Keratinocyte (primary cell): Measurements from ENCODE around the gene CCSAP. TPM values are rescaled to one million over a fixed set of nuclear protein-coding genes. Genes with fewer than 3 reads are reported as not detected.

Experiments used
- DNase-seq: peaks from one replicate; pipeline ENCODE4 v3.0.0-alpha.2; 2011; ENCODE audit warnings: low read depth, missing footprints, low spot score
- FAIRE-seq: peaks from 2 replicates; lab custom pipeline; 2011; peaks lifted over from hg19 to GRCh38; lab: Jason Lieb, UNC
- H2AFZ ChIP-seq: 2 replicates; pipeline ENCODE4 v1.6.0; 2012; ENCODE audit warnings: low read length, control low read depth, inconsistent platforms; ENCODE audit not compliant: control insufficient read depth
- H3K27ac ChIP-seq: 2 replicates; pipeline ENCODE4 v1.5.1; 2011; ENCODE audit warnings: low read length; ENCODE audit not compliant: control insufficient read depth, insufficient read depth
- H3K27me3 ChIP-seq: 3 replicates; pipeline ENCODE4 v1.6.0; 2011; ENCODE audit warnings: low read length; ENCODE audit not compliant: control insufficient read depth, insufficient read depth; ENCODE audit errors: extremely low read depth
- H3K36me3 ChIP-seq, 2 experiments: 2 replicates in 1 of 2; 3 replicates in 1 of 2; pipeline ENCODE4 v1.5.1; 2011; ENCODE audit warnings: low read length in 2 of 2, mild to moderate bottlenecking in 1 of 2; ENCODE audit not compliant: control insufficient read depth in 2 of 2, insufficient read depth in 2 of 2; ENCODE audit errors: extremely low read depth in 1 of 2
- H3K4me1 ChIP-seq: 3 replicates; pipeline ENCODE4 v1.5.1; 2011; ENCODE audit warnings: low read length; ENCODE audit not compliant: control insufficient read depth, insufficient read depth; ENCODE audit errors: extremely low read depth
- H3K4me2 ChIP-seq: 3 replicates; pipeline ENCODE4 v1.6.0; 2011; ENCODE audit warnings: low read depth, low read length; ENCODE audit not compliant: control insufficient read depth, insufficient read depth; ENCODE audit errors: extremely low read depth
- H3K4me3 ChIP-seq, 3 experiments: fragments of 200-600 bp in 1 of 3; sonication (generic) in 1 of 3; 2 replicates in 2 of 3; 3 replicates in 1 of 3; pipeline ENCODE4 v1.5.1; 2011 to 2016; ENCODE audit warnings: low read length in 3 of 3, mild to moderate bottlenecking in 3 of 3, control low read depth in 2 of 3, inconsistent platforms in 1 of 3, low read depth in 1 of 3, mixed read lengths in 1 of 3, mixed run types in 1 of 3, moderate library complexity in 1 of 3; ENCODE audit not compliant: control insufficient read depth in 2 of 3, insufficient read depth in 2 of 3; ENCODE audit errors: extremely low read depth in 1 of 3
- H3K79me2 ChIP-seq: 2 replicates; pipeline ENCODE4 v1.6.0; 2012; ENCODE audit warnings: low read length; ENCODE audit not compliant: control insufficient read depth, insufficient read depth
- H3K9ac ChIP-seq: 3 replicates; pipeline ENCODE4 v1.6.0; 2011; ENCODE audit warnings: low read length; ENCODE audit not compliant: control insufficient read depth, insufficient read depth; ENCODE audit errors: extremely low read depth
- H3K9me1 ChIP-seq: 3 replicates; pipeline ENCODE4 v1.6.0; 2011; ENCODE audit warnings: low read length; ENCODE audit not compliant: control insufficient read depth, insufficient read depth; ENCODE audit errors: extremely low read depth
- H3K9me3 ChIP-seq: 2 replicates; pipeline ENCODE4 v1.5.1; 2012; ENCODE audit warnings: low read depth, low read length; ENCODE audit not compliant: control insufficient read depth
- H4K20me1 ChIP-seq: 3 replicates; pipeline ENCODE4 v1.6.0; 2011; ENCODE audit warnings: low read length; ENCODE audit not compliant: control insufficient read depth, insufficient read depth; ENCODE audit errors: extremely low read depth
- EZH2 ChIP-seq: IDR thresholded peaks from one replicate; pipeline ENCODE4 v1.6.1; 2012; ENCODE audit warnings: inconsistent platforms, mild to moderate bottlenecking, low read length, moderate library complexity
- dilution Hi-C: fragments of 300-500 bp; cut with MboI; formaldehyde crosslinking; loops from one replicate; pipeline ENCODE4 v1.7.0; 2020; ENCODE audit warnings: low sequenced_read_pairs; ENCODE audit not compliant: extremely low pct_ligation_motif_present
- polyA plus RNA-seq, 5 experiments: library from polyadenylated mRNA; depleted of rRNA in 3 of 5; stranded (reverse) in 3 of 5; stranded (forward) in 1 of 5; unstranded in 1 of 5; fragments of >200 nt; gene quantifications; 1 replicate in 1 of 5; 2 replicates in 3 of 5; 3 replicates in 1 of 5; pipeline versions ENCODE4 v1.2.1 to v1.2.3, GENCODE V29; 2011 to 2012; ENCODE audit warnings: missing spikeins in 2 of 5, low read depth in 1 of 5, low replicate concordance in 1 of 5
- TF ChIP-seq, protein P1 (sequence below), 3 experiments: IDR thresholded peaks in 1 of 3; conservative IDR thresholded peaks in 1 of 3; optimal IDR thresholded peaks in 1 of 3; 2 replicates in 2 of 3; 3 replicates in 1 of 3; pipeline versions ENCODE3 to v1.5.1; 2011; ENCODE audit warnings: low read length in 3 of 3, mild to moderate bottlenecking in 3 of 3, moderate library complexity in 2 of 3, control low read depth in 1 of 3, inconsistent platforms in 1 of 3; ENCODE audit not compliant: insufficient read depth in 2 of 3; ENCODE audit errors: extremely low read depth in 1 of 3

CCSAP gene
- polyA plus RNA-seq, 1 donor (not counting 4 experiments of a cell fraction or from before 2014, with no cell fraction given), result 6.5 TPM

DNA sequence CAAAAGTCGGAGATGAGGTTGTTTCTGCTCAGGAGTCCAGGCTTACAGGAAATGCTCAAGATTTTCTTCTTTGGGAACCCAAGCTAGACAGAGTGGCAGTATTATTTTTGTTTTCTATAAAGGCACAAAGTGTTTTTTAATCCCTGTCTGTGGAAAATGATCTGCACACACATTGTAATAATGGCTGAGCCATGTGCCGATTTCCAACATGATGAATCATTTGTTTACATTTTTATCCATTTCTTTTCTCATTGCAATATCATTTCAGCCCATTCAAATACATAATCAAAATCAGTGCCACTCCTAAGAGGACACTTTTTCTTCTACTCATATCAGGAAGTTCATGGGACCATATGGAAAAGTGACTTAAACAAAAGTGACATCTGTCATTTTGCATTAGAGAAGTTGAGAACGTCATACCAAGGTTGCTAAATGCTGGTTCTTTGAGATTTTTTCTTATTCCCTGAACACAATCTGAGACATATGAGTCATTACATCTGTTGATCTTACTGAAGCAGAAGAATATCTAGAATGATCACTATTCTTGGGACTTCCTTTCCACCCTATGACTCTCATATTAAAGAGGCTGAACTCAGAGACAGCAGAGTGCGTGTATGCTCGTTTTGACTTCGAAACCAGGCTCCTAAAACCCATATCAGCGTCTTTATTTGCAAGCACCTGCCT lies 46.2 kb upstream of the CCSAP start:
- Histone ChIP-seq H3K79me2 (no peaks in the 10 kb centered on the region), H2AFZ (no peak overlapping the region), H3K9me3 (no peaks in the 10 kb centered on the region), H3K9me1 (no peaks in the 10 kb centered on the region), H3K27me3 (no peaks in the 10 kb centered on the region), H3K4me3 (no peak overlapping the region), H3K4me2 (no peak overlapping the region), H3K4me1 (no peaks in the 10 kb centered on the region), H3K36me3 (no peaks in the 10 kb centered on the region), H4K20me1 (no peaks in the 10 kb centered on the region), H3K9ac (no peak overlapping the region), H3K27ac (no peak overlapping the region)
- no peak for DNase-seq
- dilution Hi-C loops, result no loop called here
- TF ChIP-seq, protein P1, sequence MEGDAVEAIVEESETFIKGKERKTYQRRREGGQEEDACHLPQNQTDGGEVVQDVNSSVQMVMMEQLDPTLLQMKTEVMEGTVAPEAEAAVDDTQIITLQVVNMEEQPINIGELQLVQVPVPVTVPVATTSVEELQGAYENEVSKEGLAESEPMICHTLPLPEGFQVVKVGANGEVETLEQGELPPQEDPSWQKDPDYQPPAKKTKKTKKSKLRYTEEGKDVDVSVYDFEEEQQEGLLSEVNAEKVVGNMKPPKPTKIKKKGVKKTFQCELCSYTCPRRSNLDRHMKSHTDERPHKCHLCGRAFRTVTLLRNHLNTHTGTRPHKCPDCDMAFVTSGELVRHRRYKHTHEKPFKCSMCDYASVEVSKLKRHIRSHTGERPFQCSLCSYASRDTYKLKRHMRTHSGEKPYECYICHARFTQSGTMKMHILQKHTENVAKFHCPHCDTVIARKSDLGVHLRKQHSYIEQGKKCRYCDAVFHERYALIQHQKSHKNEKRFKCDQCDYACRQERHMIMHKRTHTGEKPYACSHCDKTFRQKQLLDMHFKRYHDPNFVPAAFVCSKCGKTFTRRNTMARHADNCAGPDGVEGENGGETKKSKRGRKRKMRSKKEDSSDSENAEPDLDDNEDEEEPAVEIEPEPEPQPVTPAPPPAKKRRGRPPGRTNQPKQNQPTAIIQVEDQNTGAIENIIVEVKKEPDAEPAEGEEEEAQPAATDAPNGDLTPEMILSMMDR (optimal IDR thresholded peaks at IDR 0.05 in 1 of 3, IDR thresholded peaks at IDR 0.05 in 1 of 3, conservative IDR thresholded peaks at IDR 0.05 in 1 of 3; ENCODE audit: extremely low read depth in 1 of 3, insufficient read depth in 2 of 3, low read length in 3 of 3), result no peak
- TF ChIP-seq EZH2, result no peak
- FAIRE-seq, result no peak

DNA sequence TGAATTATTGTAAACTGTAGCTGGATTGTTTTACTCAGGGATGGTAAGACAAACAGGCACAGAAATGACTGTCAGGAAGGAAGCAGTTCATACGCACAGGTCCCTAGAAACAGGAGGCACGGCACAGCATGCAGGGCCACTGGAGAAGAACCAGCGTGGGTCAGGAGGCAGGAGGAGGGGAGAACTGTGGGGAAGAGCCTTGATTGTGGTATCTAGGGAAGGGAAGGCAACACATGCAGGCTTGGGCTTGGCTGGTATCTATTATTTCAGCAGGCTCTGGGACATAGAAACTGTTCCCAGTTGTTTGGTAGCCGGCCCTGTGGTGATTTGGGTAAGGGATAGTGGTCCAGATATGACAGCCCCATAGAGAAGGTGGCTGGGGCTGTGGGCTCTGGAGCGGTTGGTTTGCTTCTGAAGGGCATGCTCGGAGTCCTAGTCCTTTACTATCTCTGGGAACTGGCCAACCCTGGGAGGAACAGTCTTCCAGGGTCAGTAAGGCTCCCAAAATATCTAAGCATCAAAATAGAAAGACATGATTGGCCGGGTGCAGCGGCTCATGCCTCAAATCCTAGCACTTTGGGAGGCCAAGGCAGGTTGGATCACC lies 43.1 kb upstream of the CCSAP start:
- no peak for FAIRE-seq
- TF ChIP-seq EZH2, result no peak
- TF ChIP-seq, protein P1 (optimal IDR thresholded peaks at IDR 0.05 in 1 of 3, IDR thresholded peaks at IDR 0.05 in 1 of 3, conservative IDR thresholded peaks at IDR 0.05 in 1 of 3; ENCODE audit: extremely low read depth in 1 of 3, insufficient read depth in 2 of 3, low read length in 3 of 3), result no peak
- H3K9me1 ChIP-seq, result no peaks in the 10 kb centered on the region
- no peak overlapping the region for H3K4me3 ChIP-seq
- DNase-seq, result no peak
- no peak overlapping the region for H3K4me2 ChIP-seq
- no peaks in the 10 kb centered on the region for H3K79me2 ChIP-seq
- H3K27me3 ChIP-seq, result no peaks in the 10 kb centered on the region
- no peaks in the 10 kb centered on the region for H3K36me3 ChIP-seq
- no peak overlapping the region for H2AFZ ChIP-seq
- H3K9me3 ChIP-seq, result no peaks in the 10 kb centered on the region
- no peaks in the 10 kb centered on the region for H3K4me1 ChIP-seq
- no peak overlapping the region for H3K27ac ChIP-seq
- H3K9ac ChIP-seq, result no peak overlapping the region
- no peaks in the 10 kb centered on the region for H4K20me1 ChIP-seq
- dilution Hi-C loops, result no loop called here
